HG02938 (cell line): ENCODE results near the gene PTOV1.
A peak's percentile ranks its signal among the peaks of the same experiment; 100 is the strongest.

ENCODE experiments used
- ATAC-seq: cut with Tn5 transposase; IDR thresholded peaks from one replicate; pipeline ENCODE4 v1.9.1; 2021; ENCODE audit warnings: mild to moderate bottlenecking, moderate library complexity; ENCODE audit not compliant: unreplicated experiment

PTOV1 gene

DNA sequence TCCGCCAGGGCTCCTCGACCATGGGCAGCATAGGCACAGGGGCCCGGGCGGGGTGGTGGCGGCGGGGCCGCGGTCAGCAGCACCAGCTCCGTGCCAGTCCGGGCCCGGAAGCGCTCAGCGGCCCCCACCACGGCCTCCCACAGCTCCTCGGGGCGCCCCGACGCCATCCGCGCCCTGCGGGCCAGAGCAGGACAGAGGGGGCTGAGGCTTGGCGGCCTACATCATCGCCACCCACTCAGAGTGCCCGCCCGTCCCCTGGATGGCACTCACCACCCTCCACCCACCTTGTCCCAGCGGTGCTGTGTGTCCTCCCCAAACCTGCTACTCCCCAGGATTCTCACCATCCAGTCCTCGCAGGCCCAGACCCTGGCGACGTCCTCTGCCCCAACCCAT is 22.2 kb downstream of the PTOV1 start:
- no peak for ATAC-seq

DNA sequence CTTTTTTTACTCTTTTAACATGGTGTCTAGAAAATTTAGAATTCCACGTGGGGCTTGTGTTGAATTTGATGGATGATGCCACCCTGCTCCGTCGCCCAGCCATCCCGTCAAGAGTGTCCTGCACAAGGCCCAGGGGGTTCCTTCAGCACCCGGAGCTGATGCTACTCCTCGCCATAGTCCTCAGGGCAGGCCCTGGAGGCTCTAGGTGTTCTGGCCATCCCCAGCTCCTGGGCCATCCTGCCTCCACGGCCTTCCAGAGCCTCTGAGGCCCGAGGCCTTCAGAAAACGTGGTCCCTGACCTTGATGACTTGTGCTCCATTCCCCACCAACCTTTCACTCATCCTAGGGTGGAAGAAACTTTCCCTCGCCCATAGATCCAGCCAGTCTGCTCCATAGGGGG is 22.9 kb downstream of the PTOV1 start:
- no peak for ATAC-seq

DNA sequence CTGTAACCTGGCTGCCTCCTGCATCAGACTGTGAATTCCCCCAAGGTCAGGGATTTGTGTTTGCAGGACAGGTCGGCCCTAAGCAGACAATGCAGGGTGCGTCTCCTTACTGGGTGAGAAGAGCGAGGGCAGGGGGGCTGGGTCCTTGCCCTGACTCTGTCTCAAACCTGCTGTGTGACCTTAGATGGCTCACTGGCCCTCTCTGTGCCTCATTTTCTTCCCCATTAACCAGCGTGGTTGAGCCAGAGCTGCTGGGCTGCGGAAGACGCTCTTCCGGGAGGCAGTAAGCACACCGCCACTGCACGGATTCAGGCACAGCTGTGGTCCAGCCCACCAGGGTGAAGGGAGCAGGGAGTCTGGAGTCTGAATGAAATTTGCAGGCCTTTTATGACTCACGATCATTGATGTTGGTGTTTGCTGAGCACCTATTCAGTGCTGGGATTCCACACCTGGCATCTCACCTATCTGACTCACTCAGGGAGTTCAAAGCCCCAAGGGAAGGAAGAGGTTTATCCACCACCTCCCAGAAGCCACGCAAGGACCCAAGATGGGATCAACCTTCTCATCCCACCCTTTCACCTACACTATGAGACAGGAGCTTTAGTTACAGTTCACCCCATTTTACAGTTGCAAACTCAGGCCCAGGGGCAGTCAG is 23.7 kb downstream of the PTOV1 start:
- ATAC-seq, result no peak

DNA sequence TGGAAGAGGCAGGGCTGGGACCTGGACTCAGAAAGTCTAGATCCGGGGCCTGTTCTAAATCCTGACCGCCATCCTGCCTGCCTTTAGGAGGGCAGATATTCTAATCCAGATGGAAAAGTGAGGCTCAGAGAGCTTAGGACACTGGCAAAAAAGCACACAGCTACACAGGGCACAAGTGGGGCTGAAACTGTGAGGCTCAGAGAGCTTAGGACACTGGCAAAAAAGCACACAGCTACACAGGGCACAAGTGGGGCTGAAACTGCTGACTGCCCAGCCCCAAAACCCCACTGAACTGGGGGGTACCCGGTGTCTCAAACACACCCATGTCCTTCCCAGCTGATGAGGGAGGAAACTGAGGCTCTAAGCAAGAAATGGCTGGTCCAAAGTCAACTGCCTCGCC is 24.2 kb downstream of the PTOV1 start:
- no peak for ATAC-seq

DNA sequence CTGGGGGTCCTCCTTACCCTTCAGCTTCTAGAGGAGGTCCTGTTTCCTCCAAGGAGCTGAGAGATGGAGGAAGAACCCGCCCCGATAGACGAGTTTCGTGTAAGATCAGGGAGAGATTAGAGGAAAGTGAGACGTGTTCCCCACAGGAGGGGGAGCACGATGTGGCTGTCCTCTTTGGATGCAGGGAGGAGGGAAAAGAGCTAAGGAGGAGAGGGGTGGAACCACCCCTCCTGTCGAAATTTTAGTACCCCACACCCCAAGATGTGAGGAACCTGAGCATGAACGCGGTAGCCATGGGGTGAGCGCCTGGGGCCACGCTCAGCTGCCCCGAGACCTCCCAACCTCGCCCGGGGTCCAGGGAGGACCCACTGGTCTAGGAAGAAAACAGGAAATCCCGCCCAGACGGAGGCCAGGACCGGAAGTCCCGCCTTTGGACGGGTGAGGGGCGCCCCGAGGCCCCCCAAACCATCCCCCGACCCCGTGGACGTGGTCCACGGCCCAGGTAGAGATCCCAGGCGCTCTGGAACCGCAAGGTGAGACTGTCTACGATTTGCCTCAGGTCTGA is 25.0 kb downstream of the PTOV1 start:
- no peak for ATAC-seq

DNA sequence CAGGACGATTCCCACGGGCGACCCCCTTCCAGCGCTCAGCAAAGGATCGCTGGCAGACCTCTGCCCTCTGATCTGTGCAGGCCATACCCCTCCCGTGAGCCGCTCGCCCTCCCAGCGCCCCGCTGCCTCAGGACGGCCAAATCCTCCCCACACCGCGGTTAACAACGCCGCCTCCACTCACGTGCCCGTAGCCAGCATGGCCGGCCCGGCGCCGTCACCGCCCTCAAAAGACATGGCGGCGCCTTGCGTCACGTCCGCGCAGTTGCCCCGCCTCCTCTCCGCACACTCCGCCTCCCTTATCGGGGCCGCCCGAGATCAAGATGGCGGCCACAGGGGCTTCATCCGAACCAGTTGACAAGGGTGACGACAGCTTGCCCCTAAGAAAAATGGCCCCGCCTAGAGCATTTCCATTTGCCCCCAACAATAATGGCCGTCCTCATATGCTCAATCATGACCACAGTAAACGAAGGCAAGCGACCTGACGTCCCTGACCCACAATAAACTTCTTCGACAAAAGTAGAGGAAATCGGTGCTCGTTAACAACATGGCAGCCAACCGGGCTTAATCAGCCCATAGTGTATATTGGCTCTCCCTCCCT is 25.6 kb downstream of the PTOV1 start:
- peak; percentile 45 for ATAC-seq

DNA sequence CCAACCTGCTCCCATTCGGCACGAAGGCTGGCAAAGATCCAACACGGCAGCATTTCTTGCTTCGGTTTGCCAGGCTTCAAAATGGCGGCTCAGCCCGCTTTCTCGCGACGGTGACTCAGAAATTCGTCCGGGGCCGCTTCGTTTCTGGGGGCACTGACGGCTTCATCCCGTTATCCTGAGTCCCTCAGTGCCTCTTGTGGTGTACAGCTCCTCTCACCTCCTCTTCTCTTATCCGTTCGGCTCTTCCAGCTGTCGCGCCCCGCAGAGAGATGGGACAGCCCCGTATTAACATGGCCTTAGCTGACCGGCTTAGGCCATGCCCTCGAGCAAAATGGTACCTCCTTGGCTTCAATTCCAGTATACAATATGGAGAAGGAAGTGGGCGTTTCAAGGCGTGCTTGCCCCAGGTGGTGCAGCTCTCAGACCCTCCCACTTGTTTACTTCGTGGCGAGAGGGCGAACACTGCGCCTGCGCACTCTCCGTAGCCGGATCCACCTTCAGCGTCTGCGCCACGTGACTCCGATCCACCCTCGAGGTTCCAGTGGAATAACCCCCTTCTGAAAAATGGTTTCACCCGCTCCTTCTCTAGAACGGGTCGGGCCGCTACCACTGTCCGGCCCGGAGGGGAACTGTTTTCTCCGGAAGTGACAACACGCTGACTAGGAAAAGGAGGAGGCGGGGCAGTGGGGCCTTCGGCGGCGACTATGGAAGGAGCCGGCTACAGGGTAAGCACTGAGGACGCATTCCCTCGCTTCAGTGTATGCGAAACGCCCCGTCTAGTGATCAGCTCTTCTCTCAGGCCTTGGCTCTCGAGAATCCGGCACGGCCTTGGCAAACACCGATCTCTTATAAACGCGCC is 26.3 kb downstream of the PTOV1 start, which contains the start of the genes AKT1S1 and TBC1D17:
Gene AKT1S1, minus strand, starts transcription at position 336 of the 859 bp plus-strand sequence. CDS start 4,060 bp downstream, outside the sequence.
Gene TBC1D17, plus strand, starts transcription at position 683 of the 859 bp plus-strand sequence. Its CDS starts 22 bp downstream, at position 705.
- peak; percentile 64 for ATAC-seq

DNA sequence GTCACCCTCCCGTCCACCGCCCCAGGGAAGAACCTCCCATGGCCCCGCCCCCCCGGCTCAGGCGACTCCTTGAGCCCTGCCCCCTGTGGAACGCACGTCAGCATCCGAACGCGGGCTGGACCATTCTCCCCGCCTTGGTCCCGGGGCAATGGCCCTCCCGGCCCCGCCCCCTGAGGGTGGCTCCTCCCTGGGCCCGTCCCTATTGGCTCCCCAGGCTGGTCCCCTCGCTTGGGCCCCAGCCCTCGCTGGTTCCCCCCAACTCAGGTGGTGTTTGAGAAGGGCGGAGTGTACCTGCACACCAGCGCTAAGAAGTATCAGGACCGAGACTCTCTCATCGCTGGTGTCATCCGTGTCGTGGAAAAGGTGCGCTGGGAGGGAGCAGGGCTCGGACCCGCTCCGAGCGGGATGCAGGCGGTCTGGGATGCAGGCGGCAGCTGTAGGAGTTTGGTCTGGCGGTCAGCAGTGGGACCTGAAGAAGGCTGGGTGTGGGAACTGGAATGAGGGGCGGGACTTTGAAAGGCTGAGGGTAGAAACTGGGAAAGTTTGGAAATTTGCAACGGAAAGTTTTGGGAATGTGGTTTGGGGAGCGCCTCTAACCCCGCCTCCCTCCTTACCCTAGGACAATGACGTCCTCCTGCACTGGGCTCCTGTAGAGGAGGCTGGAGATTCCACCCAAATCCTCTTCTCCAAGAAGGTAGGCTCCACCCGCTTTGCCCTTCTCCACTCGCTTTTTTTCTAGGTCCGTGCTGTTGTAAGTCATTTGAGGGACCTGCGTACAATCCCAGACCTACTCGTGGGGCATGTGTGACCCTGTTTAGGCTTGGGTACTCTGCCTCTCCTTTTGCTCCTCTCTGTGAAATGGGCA is 27.2 kb downstream of the PTOV1 start:
- peak; percentile 39 for ATAC-seq

DNA sequence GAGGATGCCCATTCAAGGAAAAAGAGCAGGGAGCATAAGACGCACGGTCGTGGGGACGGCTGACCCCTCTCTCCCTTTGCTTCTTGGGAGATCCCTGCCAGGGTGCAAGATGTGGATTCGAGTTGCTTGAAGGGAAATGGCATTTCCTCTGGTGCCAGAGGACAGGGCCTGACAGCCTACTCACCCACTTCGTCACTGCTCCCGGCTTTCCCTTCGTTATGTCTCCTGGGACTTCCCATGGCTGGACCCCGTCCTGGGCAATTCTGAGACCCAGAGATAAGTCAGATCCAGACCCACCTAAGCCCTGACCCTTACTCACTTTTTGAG is 27.7 kb downstream of the PTOV1 start:
- no peak for ATAC-seq

DNA sequence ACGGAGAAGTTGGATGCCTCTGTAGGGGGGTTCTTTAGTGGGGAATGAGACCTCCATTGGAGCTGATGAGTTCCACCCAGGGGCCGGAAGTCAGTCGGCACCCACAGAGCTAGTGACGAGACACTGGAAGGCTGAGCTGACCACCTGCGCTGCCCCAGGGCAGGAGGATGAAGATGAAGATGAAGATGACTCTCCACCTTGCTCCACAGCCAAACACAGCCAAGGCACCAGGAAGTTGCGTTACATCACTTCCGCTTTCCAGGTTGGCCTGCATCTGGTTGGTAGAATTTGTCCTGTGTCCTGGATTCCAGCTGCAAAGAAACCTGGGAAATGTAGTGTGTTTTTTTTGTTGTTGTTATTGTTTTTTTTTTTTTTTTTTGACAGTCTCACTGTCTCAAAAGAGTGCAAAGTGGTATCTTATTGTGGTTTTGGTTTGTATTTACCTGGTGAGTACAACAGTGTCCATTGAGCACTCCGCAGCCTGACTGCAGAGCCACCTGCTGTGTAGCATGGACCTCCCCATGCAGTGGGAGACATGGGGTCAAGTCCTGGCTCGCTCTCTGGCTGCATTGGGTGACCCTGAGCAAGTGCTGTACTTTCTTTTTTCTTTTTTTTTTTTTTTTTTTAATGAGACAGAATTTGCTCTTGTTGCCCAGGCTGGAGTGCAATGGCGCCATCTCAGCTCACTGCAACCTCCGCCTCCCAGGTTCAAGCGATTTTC is 28.4 kb downstream of the PTOV1 start:
- ATAC-seq, result no peak

DNA sequence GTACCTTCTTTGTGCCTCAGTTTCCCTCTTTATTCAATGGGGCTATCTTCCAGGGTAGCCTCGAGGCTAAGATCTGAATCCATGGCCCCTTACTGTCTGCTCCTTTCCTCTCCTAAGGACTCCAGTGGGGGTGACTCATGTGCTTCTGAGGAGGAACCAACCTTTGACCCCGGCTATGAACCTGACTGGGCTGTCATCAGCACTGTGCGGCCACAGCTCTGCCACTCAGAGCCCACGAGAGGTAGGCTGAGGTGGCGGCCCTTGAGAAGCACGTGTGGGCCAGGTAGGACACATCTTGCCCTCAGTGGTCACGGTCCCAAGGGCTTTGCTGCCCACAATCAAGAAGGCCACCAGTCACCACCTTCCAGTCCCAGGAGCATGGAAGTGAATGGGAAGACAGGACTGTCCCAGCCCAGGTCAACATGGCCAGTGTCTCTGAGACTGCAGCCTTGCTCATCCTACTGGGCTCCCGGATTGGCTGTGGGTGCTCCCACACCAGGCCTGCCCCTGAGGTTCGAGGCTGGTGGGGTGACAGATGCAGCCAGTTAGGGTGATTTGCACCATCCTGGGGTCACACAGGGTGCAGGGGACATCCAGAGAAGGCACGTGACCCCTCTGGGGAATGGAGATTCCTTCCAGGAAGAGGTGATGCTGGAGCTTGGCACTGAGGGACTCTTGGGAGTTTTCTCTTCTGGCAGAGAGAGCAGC is 29.4 kb downstream of the PTOV1 start:
- ATAC-seq, result no peak

DNA sequence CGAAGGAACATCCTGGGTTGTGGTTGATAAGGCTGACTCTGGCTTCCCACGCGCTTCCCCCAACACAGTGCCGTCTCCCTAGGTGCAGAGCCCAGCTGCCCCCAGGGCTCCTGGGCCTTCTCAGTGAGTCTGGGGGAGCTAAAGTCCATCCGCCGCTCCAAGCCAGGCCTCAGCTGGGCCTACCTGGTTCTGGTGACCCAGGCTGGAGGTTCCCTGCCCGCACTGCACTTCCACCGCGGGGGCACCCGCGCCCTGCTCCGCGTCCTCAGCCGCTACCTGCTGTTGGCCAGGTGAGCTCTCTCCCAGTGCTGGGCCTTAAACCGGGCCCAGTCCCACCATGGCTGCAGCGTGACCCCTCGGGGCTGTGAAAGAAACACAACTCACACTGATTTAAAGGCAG is 30.2 kb downstream of the PTOV1 start:
- no peak for ATAC-seq

DNA sequence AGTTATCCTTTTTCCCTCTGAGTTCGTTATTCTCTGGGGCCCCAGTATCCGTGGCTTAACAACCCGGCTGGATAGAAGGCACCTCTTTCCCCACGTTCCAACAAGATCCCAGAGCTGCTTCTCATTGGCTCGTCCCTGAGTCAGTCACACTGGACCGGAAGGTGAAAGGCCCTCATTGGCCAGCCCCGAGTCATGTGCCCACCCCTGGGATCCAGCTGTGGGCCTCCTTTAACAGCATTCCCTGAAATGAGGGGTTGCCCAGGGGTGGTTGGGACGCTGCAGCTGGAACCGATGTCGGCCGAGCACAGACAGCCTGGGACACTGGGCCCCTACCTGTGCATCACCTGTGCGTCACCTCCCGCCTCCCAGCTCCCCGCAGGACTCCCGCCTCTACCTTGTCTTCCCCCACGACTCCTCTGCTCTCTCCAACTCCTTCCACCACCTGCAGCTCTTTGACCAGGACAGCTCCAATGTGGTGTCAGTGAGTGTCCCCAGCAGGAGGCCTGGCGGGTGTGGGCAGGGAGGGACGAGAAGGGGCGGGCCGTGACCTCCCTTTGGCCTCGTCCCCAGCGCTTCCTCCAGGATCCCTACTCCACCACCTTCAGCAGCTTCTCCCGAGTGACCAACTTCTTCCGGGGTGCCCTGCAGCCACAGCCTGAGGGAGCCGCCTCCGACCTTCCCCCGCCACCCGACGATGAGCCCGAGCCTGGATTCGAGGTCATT is 30.9 kb downstream of the PTOV1 start:
- ATAC-seq, result no peak

DNA sequence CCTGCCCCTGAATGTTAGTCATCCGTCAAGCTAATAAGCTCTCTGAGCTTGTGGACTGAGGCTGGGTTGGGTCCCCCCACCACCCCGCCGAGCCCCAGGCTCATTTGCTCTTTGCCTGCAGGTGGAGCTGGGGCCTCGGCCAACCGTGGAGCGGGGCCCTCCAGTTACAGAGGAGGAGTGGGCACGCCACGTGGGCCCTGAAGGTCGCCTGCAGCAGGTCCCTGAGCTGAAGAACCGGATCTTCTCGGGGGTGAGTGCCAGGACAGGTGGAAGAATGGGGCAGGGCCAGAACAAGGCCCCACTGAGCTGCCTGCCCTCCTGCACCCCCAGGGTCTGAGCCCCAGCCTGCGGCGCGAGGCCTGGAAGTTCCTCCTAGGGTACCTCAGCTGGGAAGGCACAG is 31.7 kb downstream of the PTOV1 start:
- no peak for ATAC-seq

DNA sequence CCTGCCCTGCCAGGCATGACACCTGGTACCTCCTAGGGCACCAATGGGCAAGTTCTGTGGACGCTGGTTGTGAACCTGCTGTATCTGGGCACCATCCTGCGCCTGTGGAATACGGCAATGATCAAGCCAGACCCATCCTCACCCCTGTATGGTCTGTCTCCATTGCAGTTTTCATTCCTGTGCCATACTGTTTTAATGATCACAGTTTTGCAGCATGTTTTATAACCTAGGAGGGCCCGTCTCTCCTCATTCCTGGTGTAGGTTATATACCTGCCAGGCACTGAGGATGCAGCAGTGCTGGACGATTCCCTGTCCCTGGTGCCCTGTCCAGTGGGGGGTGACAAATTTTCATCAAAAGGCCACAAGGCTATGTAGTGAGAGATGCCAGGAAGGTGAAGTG is 32.1 kb downstream of the PTOV1 start:
- no peak for ATAC-seq

DNA sequence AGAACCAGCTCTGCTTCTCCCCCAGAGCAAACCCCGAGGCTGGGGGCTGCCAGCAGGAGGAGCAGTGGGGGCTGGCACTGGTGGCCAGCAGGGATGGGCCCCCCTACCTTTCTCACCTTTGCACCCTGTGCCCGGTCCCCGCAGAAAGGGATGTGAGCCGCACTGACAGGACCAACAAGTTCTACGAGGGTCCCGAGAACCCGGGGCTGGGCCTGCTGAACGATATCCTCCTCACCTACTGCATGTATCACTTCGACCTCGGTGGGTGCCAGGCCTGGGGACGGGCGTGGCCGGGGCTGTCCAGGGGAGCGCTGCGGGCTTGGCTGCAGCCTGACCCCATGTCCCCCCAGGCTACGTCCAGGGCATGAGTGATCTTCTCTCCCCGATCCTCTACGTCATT is 33.1 kb downstream of the PTOV1 start:
- no peak for ATAC-seq

DNA sequence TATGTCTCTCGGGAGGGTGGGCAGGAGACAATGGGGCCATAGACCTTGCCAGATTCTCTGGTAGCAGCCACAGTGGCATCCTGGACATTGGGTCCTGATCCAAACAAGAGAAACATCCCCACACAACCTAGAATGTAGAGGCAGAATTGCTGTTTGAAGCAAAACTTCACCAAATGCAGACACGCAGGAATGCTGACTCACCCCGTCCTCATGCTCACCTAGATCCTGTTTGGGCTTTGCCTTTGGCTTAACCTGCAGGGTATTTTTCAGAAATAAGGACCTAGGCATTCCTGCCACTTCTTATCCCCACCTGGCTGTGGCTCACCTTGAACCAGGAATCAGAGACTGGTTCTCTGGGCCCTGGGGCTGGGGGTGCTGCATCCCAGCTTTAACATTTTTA is 33.8 kb downstream of the PTOV1 start:
- ATAC-seq, result no peak

DNA sequence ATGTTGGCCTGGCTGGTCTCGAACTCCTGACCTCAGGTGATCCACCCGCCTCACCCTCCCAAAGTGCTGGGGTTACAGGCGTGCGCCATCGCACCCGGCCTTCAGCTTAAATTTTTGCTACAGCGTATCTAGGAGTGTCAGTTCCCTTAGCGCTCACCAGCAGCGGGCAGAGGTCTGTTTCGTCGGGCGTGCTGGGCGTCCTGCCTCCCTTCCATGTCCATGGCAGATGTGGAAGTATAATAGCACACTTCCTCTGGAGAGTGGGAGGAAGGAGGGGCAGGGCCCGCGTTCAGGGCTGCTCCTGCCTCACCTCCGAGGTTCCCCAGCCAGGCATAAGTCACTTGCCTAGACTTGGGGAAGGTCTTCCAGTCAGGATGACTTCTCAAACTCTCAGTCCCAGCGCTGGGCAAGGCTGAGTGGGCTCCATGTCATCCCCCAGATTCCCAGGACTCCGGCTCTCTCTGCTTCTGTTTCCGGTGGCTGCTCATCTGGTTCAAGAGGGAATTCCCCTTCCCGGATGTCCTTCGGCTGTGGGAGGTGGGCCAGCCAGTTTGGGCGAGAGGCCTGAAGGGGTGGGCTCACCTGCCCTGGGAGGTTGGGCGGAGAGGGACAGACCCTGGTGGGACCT is 36.2 kb downstream of the PTOV1 start:
- ATAC-seq, result no peak
